C1 segment of cervical spinal cord (tissue), 14 donors: ENCODE data around the gene MTFR2.

Experiments
- DNase-seq, 14 donors: peaks; one replicate each; lab custom pipeline; 2025; lab: John Stamatoyannopoulos, UW

The MTFR2 gene

GRCh38 chr6:136188486-136188885 is 61.6 kb downstream of the MTFR2 start:
- DNase-seq: no peak

- no peak for DNase-seq
Measured at GRCh38 chr6:136186363-136186762, 63.7 kb downstream of the MTFR2 start.

- DNase-seq: no peak
Measured at GRCh38 chr6:136184738-136185137, 65.4 kb downstream of the MTFR2 start.

- DNase-seq: no peak
Measured at GRCh38 chr6:136181861-136182260, 68.2 kb downstream of the MTFR2 start.

- DNase-seq: no peak
Measured at GRCh38 chr6:136181512-136181833, 68.6 kb downstream of the MTFR2 start.
